Body of pancreas (tissue), 4 donors: ENCODE measurements around the gene CASKIN2.

Source experiments
- CTCF ChIP-seq, 7 experiments: fragments of 450-650 bp in 4 of 7; fragments of 200-600 bp in 3 of 7; sonication (generic) in 3 of 7; IDR thresholded peaks; one replicate each; pipeline ENCODE4 v1.5.1; 2016 to 2019; ENCODE audit warnings: antibody characterized with exemption in 7 of 7
- POLR2A ChIP-seq, 3 donors: fragments of 450-650 bp; IDR thresholded peaks; one replicate each; pipeline ENCODE4 v1.6.1; 2016; ENCODE audit warnings: antibody characterized with exemption in 3 of 3, mild to moderate bottlenecking in 2 of 3

GRCh38 chr17:75539967-75540729, 24.8 kb upstream of the CASKIN2 start:
- TF ChIP-seq POLR2A (IDR thresholded peaks at IDR 0.05) (no peak), CTCF (IDR thresholded peaks at IDR 0.05) (no peak)
